Omental fat pad (tissue), 4 donors: Measurements from ENCODE around the gene TATDN2. TPM values are rescaled to one million over a fixed set of nuclear protein-coding genes. Genes with fewer than 3 reads are reported as not detected.
"Not testable (repeated sequence)": the region's sequence is repeated elsewhere in the genome, so short reads cannot be mapped to it uniquely, and the experiment has no call there.

Source experiments
- ATAC-seq: fragments of 150-250 bp; one replicate; pipeline ENCODE4 v1.9.1; 2016; ENCODE audit warnings: mild to moderate bottlenecking, moderate library complexity; ENCODE audit not compliant: low FRiP score
- DNase-seq: peaks from one replicate; pipeline ENCODE4 v3.0.0-alpha.2; 2019; ENCODE audit warnings: low spot score
- CTCF ChIP-seq, 3 donors: fragments of 450-650 bp; IDR thresholded peaks; one replicate each; pipeline ENCODE4 v1.5.1; 2016 to 2017; ENCODE audit warnings: antibody characterized with exemption in 3 of 3, mild to moderate bottlenecking in 3 of 3, moderate library complexity in 2 of 3
- total RNA-seq, 4 donors: library from RNA; depleted of rRNA; stranded (reverse); fragments of >200 nt; gene quantifications; one replicate each; pipeline ENCODE4 v1.1.0, GENCODE V29; 2016

TATDN2 gene
- total RNA-seq, 4 donors from 2014 or later = 15.1 to 28.7 (median 20.6) TPM

GRCh38 chr3:10269443-10269842, 21.2 kb downstream of the TATDN2 start:
- no peak for TF ChIP-seq CTCF (IDR thresholded peaks at IDR 0.05)
- DNase-seq (no peak), ATAC-seq (no peak)

- not testable (repeated sequence) for ATAC-seq, DNase-seq
Observed at GRCh38 chr3:10272476-10272875, 24.2 kb downstream of the TATDN2 start.

GRCh38 chr3:10272977-10273376, 24.7 kb downstream of the TATDN2 start:
- ATAC-seq (no peak), DNase-seq (no peak)
- TF ChIP-seq CTCF (IDR thresholded peaks at IDR 0.05) = no peak

GRCh38 chr3:10273702-10274305, 25.5 kb downstream of the TATDN2 start:
- DNase-seq (no peak), ATAC-seq (no peak)
- TF ChIP-seq CTCF (IDR thresholded peaks at IDR 0.05) = no peak

- ATAC-seq = no peak
Observed at GRCh38 chr3:10274601-10275000, 26.3 kb downstream of the TATDN2 start.

GRCh38 chr3:10277115-10277625, 28.9 kb downstream of the TATDN2 start:
- no peak for TF ChIP-seq CTCF (IDR thresholded peaks at IDR 0.05)
- DNase-seq = no peak
- no peak for ATAC-seq

More at GRCh38 chr3:10274601-10275000, 26.3 kb downstream of the TATDN2 start:
- no peak for DNase-seq
- TF ChIP-seq CTCF (IDR thresholded peaks at IDR 0.05) = no peak

GRCh38 chr3:10278501-10278900, 30.2 kb downstream of the TATDN2 start:
- no peak for TF ChIP-seq CTCF (IDR thresholded peaks at IDR 0.05)
- ATAC-seq = no peak
- DNase-seq = no peak
